GM19193 (cell line): ENCODE measurements around the gene TMEM161A.
A peak's percentile ranks its signal among the peaks of the same experiment; 100 is the strongest.

Experiments used
- POLR2A ChIP-seq: IDR thresholded peaks from 4 replicates; pipeline ENCODE4 v1.6.1; 2011; ENCODE audit not compliant: insufficient read depth, insufficient read length; ENCODE audit errors: extremely low read depth

Gene TMEM161A

GRCh38 chr19:19138109-19138981 lies at the start of gene TMEM161A:
TSS of gene TMEM161A (minus strand) at chr19:19138478. CDS start at chr19:19138428, 50 bp downstream.
- peak; percentile 73 for TF ChIP-seq POLR2A

DNA sequence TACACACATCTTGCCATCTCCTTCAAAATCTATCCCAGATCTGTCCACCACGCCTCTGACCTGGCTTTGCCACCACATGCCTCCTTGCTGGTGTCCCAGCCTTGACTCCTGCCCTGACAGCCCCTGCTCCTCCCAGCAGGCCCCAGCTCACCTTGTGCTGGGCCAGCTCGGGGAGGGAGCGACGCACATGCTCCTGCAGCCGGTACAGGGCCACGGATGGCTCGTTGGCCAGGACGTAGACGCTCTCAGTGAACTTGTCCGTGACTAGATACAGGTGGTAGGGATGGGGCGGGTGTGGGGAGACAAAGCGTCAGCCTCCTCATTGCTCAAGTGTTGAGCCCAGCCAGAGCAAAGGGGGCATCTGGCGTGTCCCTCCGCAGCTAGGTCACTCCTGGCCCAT lies 48.5 kb upstream of the TMEM161A start:
- TF ChIP-seq POLR2A = no peak

GRCh38 chr19:19185853-19186740 lies 47.8 kb upstream of the TMEM161A start:
- no peak for TF ChIP-seq POLR2A

DNA sequence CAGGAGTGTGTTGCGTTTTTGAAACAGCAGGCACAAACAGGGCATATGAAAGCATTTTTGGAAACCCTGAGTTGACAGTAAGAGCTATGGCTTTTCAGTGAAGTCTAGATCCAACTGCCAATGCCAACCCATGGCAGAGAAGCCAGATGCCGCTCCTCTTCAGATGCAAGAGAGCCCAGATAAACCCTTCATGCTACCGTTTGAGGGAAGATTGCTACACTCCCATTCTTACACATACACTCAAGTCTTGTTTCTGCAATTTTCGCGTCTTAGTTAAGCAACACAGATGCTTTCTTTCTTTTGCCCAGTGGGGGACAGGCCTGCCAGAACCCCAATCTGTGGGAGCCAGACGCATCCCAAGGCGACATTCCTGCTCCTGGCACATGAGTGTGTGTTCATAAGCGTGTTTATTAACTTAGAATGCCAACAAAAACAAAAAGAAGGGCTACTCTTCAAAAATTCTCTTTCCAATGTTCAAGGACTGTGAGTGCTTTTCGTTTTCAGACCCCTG lies 43.3 kb upstream of the TMEM161A start:
- no peak for TF ChIP-seq POLR2A

- no peak for TF ChIP-seq POLR2A
Measured at GRCh38 chr19:19179548-19180441, 41.5 kb upstream of the TMEM161A start.

GRCh38 chr19:19176950-19177349 lies 38.7 kb upstream of the TMEM161A start:
- TF ChIP-seq POLR2A = no peak

DNA sequence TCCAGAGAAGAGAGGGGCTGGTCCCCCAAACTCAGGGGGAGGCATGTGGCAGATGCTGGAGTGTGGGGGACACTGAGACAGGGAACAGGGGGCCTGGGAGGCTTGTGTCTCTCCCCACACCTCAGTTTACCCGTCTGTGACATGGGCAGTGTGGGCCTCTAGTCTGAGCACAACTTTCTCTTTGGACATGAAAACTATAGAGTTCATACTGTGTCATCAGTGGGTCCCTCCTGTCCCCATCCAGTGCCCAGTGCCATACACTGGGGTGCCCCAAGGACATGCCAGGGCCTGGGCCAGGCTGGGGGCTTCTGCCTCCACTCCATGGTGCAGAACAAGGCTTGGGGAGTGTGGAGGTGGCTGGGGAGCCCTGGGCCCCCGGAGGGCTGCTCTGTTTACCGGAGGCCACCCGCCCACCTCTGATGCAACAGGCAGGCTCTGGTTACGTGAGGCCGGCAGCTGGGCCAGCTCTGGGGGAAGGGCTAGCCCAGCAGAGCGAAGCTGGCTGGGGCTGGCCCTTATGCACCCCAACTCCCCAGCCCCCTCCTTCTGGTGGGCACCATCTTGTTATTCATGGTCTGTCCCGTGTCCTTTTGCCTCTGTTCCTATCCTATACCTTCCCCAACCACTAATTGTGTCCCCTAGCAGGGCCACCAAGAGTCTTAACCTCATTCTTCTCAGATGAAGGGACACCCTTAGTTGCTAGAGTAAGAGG lies 33.7 kb upstream of the TMEM161A start:
- TF ChIP-seq POLR2A = no peak

DNA sequence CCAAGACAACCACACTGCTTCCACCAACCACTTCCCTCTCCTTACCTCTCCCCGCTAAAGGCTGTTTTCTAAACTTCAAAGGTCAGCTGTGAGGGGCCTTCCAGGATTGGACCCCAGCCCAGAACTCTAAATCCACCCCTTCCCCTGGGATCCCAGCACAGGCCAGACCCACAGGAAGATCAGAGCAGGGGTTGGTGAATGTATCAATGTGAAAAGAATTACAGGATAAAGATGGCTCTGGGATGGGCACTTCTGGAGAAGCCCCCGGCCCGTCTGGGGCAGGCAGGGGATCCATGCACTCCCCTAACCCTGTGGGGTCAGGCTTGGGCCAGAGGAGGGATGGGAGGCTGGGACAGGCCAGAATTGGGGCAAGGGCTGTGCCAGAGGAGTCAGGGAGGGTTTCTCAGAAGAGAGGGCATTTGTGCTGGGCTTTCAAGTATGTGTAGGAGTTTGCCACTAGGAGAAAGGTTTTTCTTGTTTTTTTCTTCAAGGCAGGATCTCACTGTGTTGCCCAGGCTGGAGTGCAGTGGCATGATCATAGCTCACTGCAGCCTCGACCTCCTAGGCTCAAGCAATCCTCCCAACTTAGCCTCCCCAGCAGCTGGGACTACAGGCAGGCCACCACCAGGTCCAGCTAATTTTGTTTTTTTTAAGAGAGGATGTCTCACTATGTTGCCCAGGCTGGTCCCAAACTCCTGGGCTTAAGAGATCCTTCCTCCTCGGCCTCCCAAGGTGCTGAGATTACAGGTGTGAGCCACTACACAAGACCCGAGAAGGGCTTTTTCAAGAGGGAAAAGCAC lies 32.8 kb upstream of the TMEM161A start:
- TF ChIP-seq POLR2A = no peak

GRCh38 chr19:19170053-19170872 lies 32.0 kb upstream of the TMEM161A start, which contains the start of gene MEF2B:
TSS of gene MEF2B (minus strand) at chr19:19170263. CDS start at chr19:19150735, 19,528 bp downstream.
- TF ChIP-seq POLR2A = peak; percentile 94

DNA sequence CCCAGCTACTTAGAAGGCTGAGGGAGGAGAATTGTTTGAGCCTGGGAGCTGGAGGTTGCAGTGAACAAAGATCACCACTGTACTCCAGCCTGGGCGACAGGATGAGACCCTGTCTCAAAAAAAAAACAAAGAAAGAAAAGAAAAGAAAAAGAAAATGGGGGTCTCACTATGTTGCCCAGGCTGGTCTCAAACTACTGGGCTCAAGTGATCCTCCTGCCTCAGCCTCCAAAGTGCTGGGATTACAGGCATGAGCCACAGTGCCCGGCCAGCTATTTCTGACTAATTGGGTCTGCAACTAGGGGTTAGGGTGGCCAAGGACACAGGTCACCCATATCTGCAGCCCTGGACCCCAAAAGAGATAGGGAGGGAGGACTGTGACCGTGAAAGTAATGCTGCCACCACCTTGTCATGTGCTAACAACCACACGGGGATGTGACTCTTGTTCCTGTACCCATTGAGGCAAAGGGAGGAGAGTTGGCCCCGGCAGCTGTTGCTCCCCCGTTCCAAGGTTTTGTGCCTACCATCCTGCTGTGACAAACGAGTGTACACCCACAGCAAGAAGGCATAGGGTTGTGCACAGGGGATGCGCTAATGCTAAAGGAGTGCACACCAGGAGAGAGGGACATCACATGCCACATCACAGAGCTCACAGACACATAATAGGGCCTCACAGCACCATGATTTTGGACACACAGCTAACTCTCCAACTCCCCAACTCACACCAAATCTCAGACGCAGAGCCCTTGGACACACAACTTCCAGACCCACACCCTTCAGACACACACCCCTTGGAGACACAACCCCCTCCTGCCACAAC lies 31.2 kb upstream of the TMEM161A start:
- no peak for TF ChIP-seq POLR2A

- no peak for TF ChIP-seq POLR2A
Measured at GRCh38 chr19:19167612-19168011, 29.3 kb upstream of the TMEM161A start.
